CD4-positive, alpha-beta T cell (primary cell): Measurements from ENCODE around the gene KRTAP10-10. TPM values are rescaled to one million over a fixed set of nuclear protein-coding genes. Genes with fewer than 3 reads are reported as not detected.

ENCODE experiments used
- ATAC-seq: fragments of 200-7000 bp; cut with Tn5 transposase; one replicate; pipeline ENCODE4 v1.10.0; 2022; ENCODE audit warnings: mild to moderate bottlenecking; ENCODE audit not compliant: poor library complexity
- CTCF ChIA-PET: fragments of 350-600 bp; sonication (Branson Sonifier 250); formaldehyde crosslinking; loops from one replicate; lab custom pipeline; 2021; ENCODE audit warnings: antibody characterized with exemption, inconsistent platforms; lab: Charles Lee
- POLR2A ChIA-PET: fragments of 350-600 bp; sonication (Branson Sonifier 250); formaldehyde crosslinking; loops from one replicate; lab custom pipeline; 2021; ENCODE audit warnings: antibody characterized with exemption, inconsistent platforms; lab: Charles Lee
- DNase-seq, 14 experiments: peaks; one replicate each; pipeline ENCODE4 v3.0.0-alpha.2; 2013 to 2020; ENCODE audit warnings: mixed read lengths in 2 of 14
- H3K27ac ChIP-seq, 2 donors: one replicate each; pipeline versions ENCODE4 v1.5.1 to v1.7.0; 2013; ENCODE audit warnings: low read length in 2 of 2, low read depth in 1 of 2, mild to moderate bottlenecking in 1 of 2
- H3K27me3 ChIP-seq, 2 experiments: 1 replicate in 1 of 2; 2 replicates in 1 of 2; pipeline versions ENCODE4 v1.6.1 to v1.7.0; 2013; ENCODE audit warnings: low read length in 2 of 2, control low read depth in 1 of 2, mild to moderate bottlenecking in 1 of 2, moderate library complexity in 1 of 2; ENCODE audit not compliant: insufficient read depth in 2 of 2, control insufficient read depth in 1 of 2
- H3K36me3 ChIP-seq: one replicate; pipeline ENCODE4 v1.6.1; 2013; ENCODE audit warnings: low read length, control low read depth; ENCODE audit not compliant: insufficient read depth
- H3K4me1 ChIP-seq: one replicate; pipeline ENCODE4 v1.6.1; 2013; ENCODE audit warnings: low read length, control low read depth; ENCODE audit not compliant: insufficient read depth
- H3K4me3 ChIP-seq: one replicate; pipeline ENCODE4 v1.5.1; 2013; ENCODE audit warnings: mild to moderate bottlenecking, low read length, moderate library complexity
- H3K9me3 ChIP-seq, 2 experiments: 1 replicate in 1 of 2; 2 replicates in 1 of 2; pipeline versions ENCODE4 v1.6.1 to v1.7.0; 2013; ENCODE audit warnings: low read length in 2 of 2, mild to moderate bottlenecking in 2 of 2, control low read depth in 1 of 2, moderate library complexity in 1 of 2; ENCODE audit not compliant: control insufficient read depth in 1 of 2, insufficient read depth in 1 of 2
- H3K27ac Mint-ChIP-seq: one replicate; pipeline ENCODE4 v1.8.0; 2020; ENCODE audit warnings: mixed read lengths
- H3K27me3 Mint-ChIP-seq: one replicate; pipeline ENCODE4 v1.8.0; 2021; ENCODE audit warnings: mixed read lengths
- H3K36me3 Mint-ChIP-seq: one replicate; pipeline ENCODE4 v1.8.0; 2021; ENCODE audit warnings: low read depth, mixed read lengths
- H3K4me1 Mint-ChIP-seq: one replicate; pipeline ENCODE4 v1.8.0; 2021; ENCODE audit warnings: low read depth, mixed read lengths
- H3K4me3 Mint-ChIP-seq: one replicate; pipeline ENCODE4 v1.8.0; 2020; ENCODE audit warnings: mild to moderate bottlenecking, mixed read lengths
- H3K9me3 Mint-ChIP-seq: one replicate; pipeline ENCODE4 v1.8.0; 2020; ENCODE audit warnings: mixed read lengths
- CTCF ChIP-seq: fragments of 200-600 bp; IDR thresholded peaks from one replicate; pipeline ENCODE4 v1.8.0; 2022; ENCODE audit warnings: antibody characterized with exemption, mild to moderate bottlenecking
- intact Hi-C, 2 experiments: fragments of 100-400 bp; cut with DNase I in 1 of 2; cut with micrococcal nuclease in 1 of 2; formaldehyde crosslinking; loops; one replicate each; pipeline versions ENCODE4 v1.15.1 to v1.9.0; 2023 to 2025; cut with DNase I, micrococcal nuclease
- total RNA-seq, 174 experiments: library from RNA in 2 of 174; stranded (reverse) in 2 of 174; gene quantifications; one replicate each; pipeline ENCODE4 v1.2.3 and lab custom pipeline; 2021 to 2026

The KRTAP10-10 gene
- total RNA-seq, 2 experiments from 2014 or later, result not detected

DNA sequence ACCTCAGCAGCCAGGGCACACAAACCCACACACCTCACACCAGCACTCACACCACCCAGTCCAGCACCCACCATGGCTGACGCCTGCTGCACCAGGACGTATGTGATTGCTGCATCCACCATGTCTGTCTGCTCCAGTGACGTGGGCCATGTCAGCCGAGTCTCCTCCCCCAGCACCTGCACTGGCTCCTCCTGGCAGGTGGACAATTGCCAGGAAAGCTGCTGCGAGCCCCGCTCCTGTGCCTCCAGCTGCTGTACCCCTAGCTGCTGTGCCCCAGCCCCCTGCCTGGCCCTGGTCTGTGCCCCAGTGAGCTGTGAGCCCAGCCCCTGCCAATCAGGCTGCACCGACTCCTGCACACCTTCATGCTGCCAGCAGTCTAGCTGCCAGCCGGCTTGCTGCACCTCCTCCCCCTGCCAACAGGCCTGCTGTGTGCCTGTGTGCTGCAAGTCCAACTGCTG, 25.1 kb upstream of the KRTAP10-10 start, which contains the start of gene KRTAP10-8:
Gene KRTAP10-8 (plus strand): TSS at position 51 of the 458 bp plus-strand sequence. CDS start 22 bp downstream, at position 73.
- peaks cover 7% of the 10 kb centered on the region for H3K9me3 Mint-ChIP-seq
- H3K27me3 Mint-ChIP-seq, result no peaks in the 10 kb centered on the region
- no peaks in the 10 kb centered on the region for H3K36me3 Mint-ChIP-seq
- Histone ChIP-seq H3K4me1 (peaks cover 16% of the 10 kb centered on the region), H3K27ac (no peak within 1 kb of the TSS), H3K4me3 (no peak within 1 kb of the TSS), H3K27me3 (no peaks in the 10 kb centered on the region), H3K36me3 (no peaks in the 10 kb centered on the region), H3K9me3 (peaks cover 24 to 26% of the 10 kb centered on the region in 2 experiments)
- ChIA-PET CTCF (no interaction called here), POLR2A (no interaction called here)
- ATAC-seq (no peak), DNase-seq (no peak)
- no peak within 1 kb of the TSS for H3K4me3 Mint-ChIP-seq
- peaks cover 15% of the 10 kb centered on the region for H3K4me1 Mint-ChIP-seq
- TF ChIP-seq CTCF, result no peak
- no peak within 1 kb of the TSS for H3K27ac Mint-ChIP-seq
- intact Hi-C loops, result loop anchor here in 1 of 2 experiments (10.0 kb wide), 1 partner anchor 67 kb away; the partner anchor contains the start of gene KRTAP10-1

DNA sequence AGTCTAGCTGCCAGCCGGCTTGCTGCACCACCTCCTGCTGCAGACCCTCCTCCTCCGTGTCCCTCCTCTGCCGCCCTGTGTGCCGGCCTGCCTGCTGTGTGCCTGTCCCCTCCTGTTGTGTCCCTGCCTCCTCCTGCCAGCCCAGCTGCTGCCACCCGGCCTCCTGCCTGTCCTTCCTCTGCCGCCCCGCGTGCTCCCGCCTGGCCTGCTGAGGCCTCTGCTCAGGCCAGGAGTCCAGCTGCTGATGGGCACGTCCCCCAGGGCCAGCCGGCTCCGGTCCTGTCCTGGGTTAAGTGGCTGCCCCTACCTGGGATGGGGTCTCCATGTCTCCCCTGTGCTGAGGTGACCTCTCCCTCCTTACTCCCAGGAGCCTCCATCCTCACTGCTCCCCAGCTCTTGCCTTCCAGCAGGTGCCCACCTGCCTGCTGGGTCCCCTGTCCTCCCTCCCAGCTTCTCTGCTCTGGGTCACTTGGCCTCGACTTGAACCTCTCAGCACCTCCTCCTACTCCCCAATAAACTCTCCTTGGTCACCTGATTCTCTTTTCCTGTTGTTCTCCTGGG, 24.4 kb upstream of the KRTAP10-10 start:
- CTCF ChIA-PET, result no interaction called here
- POLR2A ChIA-PET, result interaction anchor here (0.6 kb wide), 1 partner anchor 83 kb away, joined by 3 read pairs; no protein-coding TSS in a partner anchor
- no peaks in the 10 kb centered on the region for H3K27me3 ChIP-seq
- TF ChIP-seq CTCF, result no peak
- DNase-seq (no peak), ATAC-seq (no peak)
- intact Hi-C loops, result loop anchor here in 1 of 2 experiments (10.0 kb wide), 1 partner anchor 68 kb away; the partner anchor contains the start of gene KRTAP10-1
- Mint-ChIP-seq H3K4me3 (no peak overlapping the region), H3K27ac (no peak overlapping the region), H3K36me3 (no peaks in the 10 kb centered on the region), H3K4me1 (peaks cover 22% of the 10 kb centered on the region), H3K27me3 (no peaks in the 10 kb centered on the region), H3K9me3 (peaks cover 7% of the 10 kb centered on the region)
- H3K36me3 ChIP-seq, result no peaks in the 10 kb centered on the region
- H3K27ac ChIP-seq, result no peak overlapping the region
- peaks cover 26 to 27% of the 10 kb centered on the region in 2 experiments for H3K9me3 ChIP-seq
- H3K4me3 ChIP-seq, result no peak overlapping the region
- peaks cover 22% of the 10 kb centered on the region for H3K4me1 ChIP-seq

- Mint-ChIP-seq H3K4me1 (peaks cover 30% of the 10 kb centered on the region), H3K9me3 (peaks cover 7% of the 10 kb centered on the region), H3K27ac (no peak overlapping the region), H3K4me3 (no peak overlapping the region), H3K36me3 (peaks cover 1% of the 10 kb centered on the region), H3K27me3 (no peaks in the 10 kb centered on the region)
- H3K27me3 ChIP-seq, result no peaks in the 10 kb centered on the region
- TF ChIP-seq CTCF, result no peak
- ChIA-PET CTCF (no interaction called here), POLR2A (interaction anchor here (0.6 kb wide), 1 partner anchor 83 kb away, joined by 3 read pairs; no protein-coding TSS in a partner anchor)
- no peaks in the 10 kb centered on the region for H3K36me3 ChIP-seq
- no peak for ATAC-seq
- H3K4me1 ChIP-seq, result peaks cover 31% of the 10 kb centered on the region
- no peak overlapping the region for H3K4me3 ChIP-seq
- intact Hi-C loops, result loop anchor here in 1 of 2 experiments (10.0 kb wide), 1 partner anchor 69 kb away; the partner anchor contains the start of gene KRTAP10-1
- H3K9me3 ChIP-seq, result peaks cover 26 to 27% of the 10 kb centered on the region in 2 experiments
- no peak overlapping the region for H3K27ac ChIP-seq
- DNase-seq, result no peak
These were observed 23.6 kb upstream of the KRTAP10-10 start for GRCh38 chr21:44613386-44614155.
